Neural crest cell (in vitro differentiated cells): ENCODE results near the gene IL2. TPM values are rescaled to one million over a fixed set of nuclear protein-coding genes. Genes with fewer than 3 reads are reported as not detected.
A peak's percentile ranks its signal among the peaks of the same experiment; 100 is the strongest.

Experiments used
- DNase-seq: peaks from one replicate; pipeline ENCODE4 v3.0.0; 2021; ENCODE audit warnings: low read depth, mixed read lengths, low spot score
- H3K27ac Mint-ChIP-seq: one replicate; pipeline ENCODE4 v1.8.0; 2021; ENCODE audit warnings: mild to moderate bottlenecking, mixed read lengths; ENCODE audit not compliant: unreplicated experiment
- H3K27me3 Mint-ChIP-seq: 2 replicates; pipeline ENCODE4 v1.8.0; 2021; ENCODE audit warnings: low read depth, mild to moderate bottlenecking, mixed read lengths
- H3K36me3 Mint-ChIP-seq: 2 replicates; pipeline ENCODE4 v1.8.0; 2021; ENCODE audit warnings: low read depth, mild to moderate bottlenecking, mixed read lengths
- H3K4me1 Mint-ChIP-seq: 2 replicates; pipeline ENCODE4 v1.8.0; 2021; ENCODE audit warnings: mixed read lengths
- H3K4me3 Mint-ChIP-seq: one replicate; pipeline ENCODE4 v1.8.0; 2021; ENCODE audit warnings: mild to moderate bottlenecking, mixed read lengths
- H3K9me3 Mint-ChIP-seq: 2 replicates; pipeline ENCODE4 v1.8.0; 2021; ENCODE audit warnings: mixed read lengths
- long read RNA-seq: library from polyadenylated mRNA; unstranded; transcript quantifications from one replicate; pipeline ENCODE4 v2.0.0, GENCODE V29; 2020
- total RNA-seq: library from RNA; stranded (reverse); gene quantifications from 2 replicates; pipeline ENCODE4 v1.2.1, GENCODE V29; 2021
- TF ChIP-seq, protein P1 (sequence below): fragments of 200-600 bp; sonication (generic); conservative IDR thresholded peaks from 2 replicates; pipeline ENCODE4 v1.5.0; 2021; ENCODE audit warnings: antibody characterized with exemption, mild to moderate bottlenecking

The IL2 gene
- not detected in 2 replicates for total RNA-seq
- long read RNA-seq = 0 reads

DNA sequence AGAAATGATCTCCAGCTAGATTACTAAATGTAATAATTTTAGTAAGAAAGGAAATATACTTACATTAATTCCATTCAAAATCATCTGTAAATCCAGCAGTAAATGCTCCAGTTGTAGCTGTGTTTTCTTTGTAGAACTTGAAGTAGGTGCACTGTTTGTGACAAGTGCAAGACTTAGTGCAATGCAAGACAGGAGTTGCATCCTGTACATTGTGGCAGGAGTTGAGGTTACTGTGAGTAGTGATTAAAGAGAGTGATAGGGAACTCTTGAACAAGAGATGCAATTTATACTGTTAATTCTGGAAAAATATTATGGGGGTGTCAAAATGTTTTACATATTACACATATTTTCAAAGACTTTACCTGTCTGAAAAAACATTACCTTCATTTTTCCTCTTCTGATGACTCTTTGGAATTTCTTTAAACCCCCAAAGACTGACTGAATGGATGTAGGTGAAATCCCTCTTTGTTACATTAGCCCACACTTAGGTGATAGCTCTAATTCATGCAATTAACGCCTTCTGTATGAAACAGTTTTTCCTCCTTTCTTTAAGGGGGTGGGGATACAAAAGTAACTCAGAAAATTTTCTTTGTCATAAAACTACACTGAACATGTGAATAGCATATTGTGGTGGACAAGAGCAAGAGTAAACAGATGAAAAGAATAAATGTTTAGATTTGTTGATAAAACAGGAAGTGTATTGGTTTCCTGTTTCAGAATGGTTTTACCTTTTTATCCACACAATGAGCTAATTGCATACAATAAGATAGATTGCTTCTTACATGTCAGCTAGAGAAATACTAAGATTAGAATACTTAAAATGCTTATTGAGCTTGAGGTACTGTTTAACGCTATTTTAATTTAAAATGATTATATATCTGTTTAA lies at the start of gene IL2:
TSS of gene IL2 (minus strand) at position 495 of the 886 bp plus-strand sequence. CDS start at position 210, 285 bp downstream.
- no peaks in the 10 kb centered on the region for H3K36me3 Mint-ChIP-seq
- no peak within 1 kb of the TSS for H3K4me3 Mint-ChIP-seq
- no peaks in the 10 kb centered on the region for H3K9me3 Mint-ChIP-seq
- no peaks in the 10 kb centered on the region for H3K4me1 Mint-ChIP-seq
- TF ChIP-seq, protein P1, sequence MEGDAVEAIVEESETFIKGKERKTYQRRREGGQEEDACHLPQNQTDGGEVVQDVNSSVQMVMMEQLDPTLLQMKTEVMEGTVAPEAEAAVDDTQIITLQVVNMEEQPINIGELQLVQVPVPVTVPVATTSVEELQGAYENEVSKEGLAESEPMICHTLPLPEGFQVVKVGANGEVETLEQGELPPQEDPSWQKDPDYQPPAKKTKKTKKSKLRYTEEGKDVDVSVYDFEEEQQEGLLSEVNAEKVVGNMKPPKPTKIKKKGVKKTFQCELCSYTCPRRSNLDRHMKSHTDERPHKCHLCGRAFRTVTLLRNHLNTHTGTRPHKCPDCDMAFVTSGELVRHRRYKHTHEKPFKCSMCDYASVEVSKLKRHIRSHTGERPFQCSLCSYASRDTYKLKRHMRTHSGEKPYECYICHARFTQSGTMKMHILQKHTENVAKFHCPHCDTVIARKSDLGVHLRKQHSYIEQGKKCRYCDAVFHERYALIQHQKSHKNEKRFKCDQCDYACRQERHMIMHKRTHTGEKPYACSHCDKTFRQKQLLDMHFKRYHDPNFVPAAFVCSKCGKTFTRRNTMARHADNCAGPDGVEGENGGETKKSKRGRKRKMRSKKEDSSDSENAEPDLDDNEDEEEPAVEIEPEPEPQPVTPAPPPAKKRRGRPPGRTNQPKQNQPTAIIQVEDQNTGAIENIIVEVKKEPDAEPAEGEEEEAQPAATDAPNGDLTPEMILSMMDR = no peak
- no peaks in the 10 kb centered on the region for H3K27me3 Mint-ChIP-seq
- H3K27ac Mint-ChIP-seq = no peak within 1 kb of the TSS
- DNase-seq = no peak

DNA sequence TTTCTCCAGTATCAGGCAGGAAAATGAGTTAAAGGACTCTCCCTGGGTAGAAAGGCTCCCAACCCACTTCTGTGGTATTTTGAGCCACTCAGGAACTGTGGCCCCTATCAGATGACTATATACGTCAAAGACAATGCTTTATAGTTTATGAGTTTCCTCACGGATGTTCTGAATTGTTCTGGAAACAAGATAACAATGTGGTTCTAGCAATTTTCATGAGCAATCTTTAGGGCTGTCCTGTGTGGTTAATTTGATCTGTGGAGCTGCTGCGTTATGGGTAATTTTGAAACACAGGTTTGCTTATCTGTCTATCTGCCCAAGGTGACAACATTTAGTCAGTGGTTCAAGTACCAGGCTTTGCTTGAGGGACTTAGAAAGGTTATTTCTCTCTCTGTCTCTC lies 46.7 kb upstream of the IL2 start:
- Mint-ChIP-seq H3K27me3 (no peaks in the 10 kb centered on the region), H3K4me1 (no peaks in the 10 kb centered on the region), H3K36me3 (no peaks in the 10 kb centered on the region), H3K27ac (no peak overlapping the region), H3K9me3 (no peaks in the 10 kb centered on the region), H3K4me3 (no peak overlapping the region)
- TF ChIP-seq, protein P1 = no peak
- DNase-seq = no peak

DNA sequence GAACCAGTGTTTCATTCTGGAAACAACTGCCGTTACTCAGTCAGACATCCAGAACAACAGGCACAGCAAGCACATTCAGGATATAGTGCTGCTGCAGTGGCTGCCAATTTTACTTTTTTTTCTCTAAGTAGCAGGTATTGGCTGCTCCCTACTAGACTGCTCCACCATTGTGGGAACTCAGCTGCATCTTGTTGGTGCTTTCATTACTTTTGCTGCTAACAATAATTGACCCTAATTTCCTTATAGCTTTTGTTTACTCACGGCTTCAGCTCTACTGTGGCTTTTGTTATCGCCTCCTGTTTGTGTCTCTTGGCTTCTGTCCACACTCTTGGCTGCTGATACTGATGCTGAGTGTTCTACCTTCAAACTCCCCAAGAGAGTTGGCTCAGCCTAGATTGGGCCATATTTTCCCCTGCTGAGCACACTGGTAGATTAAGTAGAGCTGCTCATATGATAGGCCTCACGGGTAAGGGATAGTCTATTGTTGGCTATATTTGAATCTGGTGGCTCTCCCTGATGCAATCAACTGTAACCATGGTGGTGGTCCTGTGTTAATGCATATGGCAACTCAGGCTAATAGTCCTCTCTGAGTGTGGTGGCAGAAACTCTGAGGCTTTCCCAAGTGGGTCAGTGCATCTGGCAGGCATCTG lies 44.5 kb upstream of the IL2 start:
- Mint-ChIP-seq H3K9me3 (peaks cover under 1% of the 10 kb centered on the region), H3K36me3 (no peaks in the 10 kb centered on the region), H3K4me1 (no peaks in the 10 kb centered on the region), H3K27ac (peak overlapping the region; percentile 14), H3K4me3 (no peak overlapping the region), H3K27me3 (no peaks in the 10 kb centered on the region)
- TF ChIP-seq, protein P1 = no peak
- DNase-seq = no peak

DNA sequence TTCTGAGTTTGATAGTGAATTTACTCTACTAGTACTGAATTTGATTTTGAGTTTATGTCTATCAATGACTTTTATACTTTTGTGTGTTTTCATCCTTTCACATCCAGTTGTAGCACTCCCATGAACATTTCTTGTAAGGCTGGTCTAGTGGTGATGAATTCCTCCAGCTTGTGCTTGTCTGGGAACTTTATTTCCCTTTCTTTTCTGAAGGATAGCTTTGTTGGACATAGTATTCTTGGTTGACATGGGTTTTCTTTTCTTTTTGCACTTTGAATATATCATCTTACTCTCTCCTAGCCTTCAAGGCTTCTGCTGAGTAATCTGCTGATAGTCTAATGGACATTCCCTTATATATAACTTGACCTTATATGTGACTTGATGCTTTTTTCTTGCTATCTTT lies 32.5 kb upstream of the IL2 start:
- Mint-ChIP-seq H3K4me1 (no peaks in the 10 kb centered on the region), H3K27ac (no peak overlapping the region), H3K4me3 (no peak overlapping the region), H3K27me3 (no peaks in the 10 kb centered on the region), H3K36me3 (peaks cover 7% of the 10 kb centered on the region), H3K9me3 (peaks cover 12% of the 10 kb centered on the region)
- TF ChIP-seq, protein P1 = no peak
- no peak for DNase-seq

DNA sequence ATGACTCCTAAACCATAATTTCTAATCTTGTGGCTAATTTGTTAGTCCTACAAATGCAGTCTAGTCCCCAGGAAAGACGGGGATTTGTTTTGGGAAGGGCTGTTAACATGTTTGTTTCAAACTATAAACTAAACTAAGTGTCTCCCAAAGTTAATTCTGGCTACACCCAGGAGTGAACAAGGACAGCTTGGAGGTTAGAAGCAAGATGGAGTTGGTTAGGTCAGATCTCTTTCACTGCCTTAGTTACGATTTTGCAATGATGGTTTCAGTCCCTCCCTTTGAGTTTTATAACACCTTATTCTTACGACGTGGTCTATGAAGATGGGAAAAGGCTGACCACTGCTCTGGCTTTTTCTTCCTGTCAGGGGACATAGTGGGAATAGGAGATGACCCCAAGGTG lies 27.0 kb upstream of the IL2 start:
- Mint-ChIP-seq H3K36me3 (peaks cover 3% of the 10 kb centered on the region), H3K27ac (no peak overlapping the region), H3K27me3 (no peaks in the 10 kb centered on the region), H3K4me1 (no peaks in the 10 kb centered on the region), H3K4me3 (no peak overlapping the region), H3K9me3 (peaks cover 7% of the 10 kb centered on the region)
- TF ChIP-seq, protein P1 = no peak
- DNase-seq = no peak
